BJ (cell line): ENCODE data around the gene TRIM71. TPM values are rescaled to one million over a fixed set of nuclear protein-coding genes. Genes with fewer than 3 reads are reported as not detected.
A peak's percentile ranks its signal among the peaks of the same experiment; 100 is the strongest.

Experiments used
- CTCF ChIA-PET: fragments of 350-600 bp; formaldehyde crosslinking; extraction: SDS; loops from one replicate; lab custom pipeline; 2021; ENCODE audit warnings: antibody characterized with exemption, inconsistent platforms; lab: Yijun Ruan, JAX
- POLR2A ChIA-PET: fragments of 300-600 bp; sonication (Branson Sonifier 250); formaldehyde crosslinking; extraction: SDS; loops from one replicate; lab custom pipeline; 2021; ENCODE audit warnings: antibody characterized with exemption; lab: Charles Lee
- DNase-seq: peaks from one replicate; pipeline ENCODE4 v3.0.0-alpha.2; 2011; ENCODE audit warnings: low read depth
- H3K27me3 ChIP-seq: 2 replicates; pipeline ENCODE4 v1.6.0; 2011; ENCODE audit warnings: low read length; ENCODE audit not compliant: control insufficient read depth, insufficient read depth
- H3K36me3 ChIP-seq: 2 replicates; pipeline ENCODE4 v1.5.1; 2011; ENCODE audit warnings: low read length; ENCODE audit not compliant: control insufficient read depth, insufficient read depth
- H3K4me3 ChIP-seq: 2 replicates; pipeline ENCODE4 v1.5.1; 2011; ENCODE audit warnings: low read depth, mild to moderate bottlenecking, control low read depth, low read length
- CTCF ChIP-seq: IDR thresholded peaks from 2 replicates; pipeline ENCODE4 v1.5.1; 2011; ENCODE audit warnings: low read depth, mild to moderate bottlenecking, control low read depth, inconsistent platforms, low read length, moderate library complexity; ENCODE audit not compliant: insufficient read depth
- polyA plus RNA-seq: library from polyadenylated mRNA; depleted of rRNA; stranded (reverse); fragments of >200 nt; gene quantifications from 2 replicates; pipeline ENCODE4 v1.2.3, GENCODE V29; 2011

TRIM71 gene
- polyA plus RNA-seq, 1 experiment: not detected

GRCh38 chr3:32816439-32817256 is 1.1 kb upstream of the TRIM71 start:
- Histone ChIP-seq H3K36me3 (no peaks in the 10 kb centered on the region), H3K4me3 (peak overlapping the region; percentile 14; the same call in 1 of the 2 replicates), H3K27me3 (peaks cover 46% of the 10 kb centered on the region)
- DNase-seq: no peak
- ChIA-PET CTCF (no interaction called here), POLR2A (no interaction called here)
- no peak for TF ChIP-seq CTCF

GRCh38 chr3:32817257-32817557 is 590 bp upstream of the TRIM71 start:
- no peaks in the 10 kb centered on the region for H3K36me3 ChIP-seq
- DNase-seq: no peak
- CTCF ChIA-PET: no interaction called here
- TF ChIP-seq CTCF: no peak
- peaks cover 50% of the 10 kb centered on the region for H3K27me3 ChIP-seq
- POLR2A ChIA-PET: no interaction called here
- no peak overlapping the region for H3K4me3 ChIP-seq

GRCh38 chr3:32818229-32818969 is 602 bp downstream of the TRIM71 start:
- ChIA-PET CTCF (interaction anchor here (0.9 kb wide), 1 partner anchor 84 kb away, joined by 3 read pairs; no protein-coding TSS in a partner anchor), POLR2A (no interaction called here)
- DNase-seq: no peak
- Histone ChIP-seq H3K27me3 (peaks cover 52% of the 10 kb centered on the region), H3K4me3 (no peak overlapping the region), H3K36me3 (no peaks in the 10 kb centered on the region)
- no peak for TF ChIP-seq CTCF

GRCh38 chr3:32818970-32819511 is 1.2 kb downstream of the TRIM71 start:
- Histone ChIP-seq H3K27me3 (peaks cover 52% of the 10 kb centered on the region), H3K4me3 (no peak overlapping the region), H3K36me3 (no peaks in the 10 kb centered on the region)
- TF ChIP-seq CTCF: no peak
- no peak for DNase-seq
- POLR2A ChIA-PET: no interaction called here
- CTCF ChIA-PET: interaction anchor here (0.9 kb wide), 1 partner anchor 85 kb away, joined by 3 read pairs; no protein-coding TSS in a partner anchor

- H3K36me3 ChIP-seq: no peaks in the 10 kb centered on the region
- no peak for DNase-seq
- POLR2A ChIA-PET: no interaction called here
- peaks cover 53% of the 10 kb centered on the region for H3K27me3 ChIP-seq
- no peak for TF ChIP-seq CTCF
- no peak overlapping the region for H3K4me3 ChIP-seq
- CTCF ChIA-PET: no interaction called here
Observed at GRCh38 chr3:32819551-32820348, 2.0 kb downstream of the TRIM71 start.
